NCI-H510A treated with DMSO at 0.1 percent for 48 hours (cell line): ENCODE results near the gene DHRS9.
"Not testable (repeated sequence)": the region's sequence is repeated elsewhere in the genome, so short reads cannot be mapped to it uniquely, and the experiment has no call there.

Experiments
- DNase-seq: peaks from one replicate; lab custom pipeline; 2025; lab: John Stamatoyannopoulos, UW

Gene DHRS9

DNA sequence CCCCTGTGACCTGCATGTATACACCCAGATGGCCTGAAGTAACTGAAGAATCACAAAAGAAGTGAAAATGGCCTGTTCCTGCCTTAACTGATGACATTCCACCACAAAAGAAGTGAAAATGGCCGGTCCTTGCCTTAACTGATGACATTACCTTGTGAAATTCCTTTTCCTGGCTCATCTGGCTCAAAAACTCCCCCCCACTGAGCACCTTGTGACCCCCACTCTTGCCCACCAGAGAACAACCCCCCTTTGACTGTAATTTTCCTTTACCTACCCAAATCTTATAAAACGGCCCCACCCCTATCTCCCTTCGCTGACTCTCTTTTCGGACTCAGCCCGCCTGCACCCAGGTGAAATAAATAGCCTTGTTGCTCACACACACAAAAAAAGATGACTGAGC, 67.1 kb downstream of the DHRS9 start:
- not testable (repeated sequence) for DNase-seq

DNA sequence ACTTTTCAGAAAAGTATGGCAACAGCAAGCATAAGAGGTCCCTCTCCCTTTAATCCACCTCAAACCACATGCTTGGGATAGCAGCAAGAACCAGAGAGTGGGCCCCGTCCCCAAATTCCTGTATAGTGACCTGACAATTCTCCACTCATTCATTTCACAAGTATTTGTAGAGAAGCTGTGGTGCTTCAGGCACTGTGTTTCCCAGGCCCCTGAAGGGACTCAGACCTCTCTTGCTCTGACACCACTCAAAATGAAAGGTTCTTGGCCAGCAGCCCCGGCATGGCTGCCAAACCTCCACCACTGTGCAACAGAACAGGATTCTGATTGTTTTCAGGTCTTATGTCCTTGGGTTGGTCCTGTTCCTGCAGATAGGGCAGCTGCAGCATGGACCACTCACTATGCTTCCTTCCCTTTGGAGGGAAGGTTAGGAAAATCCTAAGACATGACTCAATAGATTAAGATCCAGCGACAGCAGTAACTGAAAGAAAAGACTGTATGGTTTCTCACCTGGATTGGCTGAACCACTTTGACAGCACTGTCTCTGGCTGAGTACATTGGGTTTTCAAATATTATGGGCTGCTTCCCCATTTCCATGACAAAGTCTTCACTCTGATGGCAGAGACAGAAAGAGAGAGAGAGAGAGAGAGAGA, 67.6 kb downstream of the DHRS9 start:
- no peak for DNase-seq

DNA sequence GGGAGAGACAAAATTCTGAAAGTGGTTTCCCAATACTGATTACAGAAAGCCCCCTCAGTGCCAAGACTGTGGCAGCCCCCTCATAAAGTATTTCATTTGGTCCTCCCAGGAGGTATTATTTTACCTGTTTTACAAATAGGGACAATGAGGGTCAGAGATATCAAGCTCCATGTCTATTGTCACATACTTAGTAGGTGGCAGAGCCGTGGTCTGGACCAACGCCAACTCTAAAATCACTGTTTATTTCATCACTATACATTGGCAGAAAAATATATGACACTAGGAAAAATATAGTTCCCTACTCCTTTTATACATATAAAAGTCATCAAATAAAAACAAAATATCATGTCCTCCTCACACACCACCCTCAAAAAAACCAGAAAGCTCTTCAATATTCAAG, 68.6 kb downstream of the DHRS9 start:
- no peak for DNase-seq

DNA sequence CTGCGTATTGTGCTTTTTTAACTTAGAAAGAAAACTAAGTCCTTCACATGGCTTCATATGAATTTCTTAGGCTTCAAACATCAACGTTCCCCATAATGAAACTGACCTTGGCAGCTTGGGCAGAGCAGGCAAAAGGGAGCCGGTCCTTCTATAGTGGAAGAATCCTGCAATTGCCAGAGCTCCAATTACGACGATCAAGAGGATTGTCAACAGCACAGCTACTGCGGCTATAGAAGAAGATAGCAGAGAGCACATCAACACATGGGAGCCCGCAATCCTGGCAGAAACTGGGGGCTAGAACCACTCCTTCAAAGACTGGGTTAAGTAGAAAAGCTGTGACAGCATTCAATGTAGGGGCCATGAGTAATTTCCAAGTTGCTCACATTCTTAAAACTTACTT, 69.8 kb downstream of the DHRS9 start:
- DNase-seq, result peak; percentile 40

DNA sequence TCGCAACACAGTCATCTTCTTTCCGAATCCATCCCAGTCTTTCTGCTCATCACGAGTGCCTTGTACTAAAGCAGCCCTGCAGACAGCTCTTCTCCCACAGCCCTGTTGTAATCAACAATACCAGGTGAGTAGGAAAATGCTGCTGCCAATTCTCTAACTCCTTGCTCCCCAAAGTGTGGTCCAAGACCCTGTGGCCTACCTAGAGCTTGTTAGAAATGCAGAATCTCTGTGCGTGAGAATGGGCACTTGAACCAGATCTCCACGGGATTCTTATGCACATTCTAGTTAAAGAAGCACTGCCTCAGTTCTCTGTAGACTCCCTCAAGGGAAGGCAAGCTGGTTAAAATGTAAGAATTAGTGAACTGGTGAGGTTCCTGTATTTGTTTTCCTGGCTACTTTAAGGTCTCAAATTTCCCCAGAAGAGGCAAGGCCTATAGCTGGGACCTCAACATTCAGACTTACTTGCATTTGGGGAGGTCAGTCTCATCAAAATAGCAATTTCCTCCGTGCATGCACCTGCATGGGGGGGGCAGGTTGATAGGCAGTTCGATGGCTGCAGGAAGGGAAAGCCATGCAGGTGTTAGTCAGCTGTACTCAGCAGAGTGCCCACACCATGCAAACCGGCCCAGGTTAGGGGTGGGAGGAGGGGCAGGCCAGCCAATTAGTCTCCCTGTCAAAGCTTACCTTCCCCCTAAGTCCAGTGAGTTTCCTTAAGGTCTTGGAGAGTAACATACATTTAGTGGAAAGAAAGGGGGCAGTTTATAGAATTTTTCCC, 70.8 kb downstream of the DHRS9 start:
- DNase-seq, result no peak

DNA sequence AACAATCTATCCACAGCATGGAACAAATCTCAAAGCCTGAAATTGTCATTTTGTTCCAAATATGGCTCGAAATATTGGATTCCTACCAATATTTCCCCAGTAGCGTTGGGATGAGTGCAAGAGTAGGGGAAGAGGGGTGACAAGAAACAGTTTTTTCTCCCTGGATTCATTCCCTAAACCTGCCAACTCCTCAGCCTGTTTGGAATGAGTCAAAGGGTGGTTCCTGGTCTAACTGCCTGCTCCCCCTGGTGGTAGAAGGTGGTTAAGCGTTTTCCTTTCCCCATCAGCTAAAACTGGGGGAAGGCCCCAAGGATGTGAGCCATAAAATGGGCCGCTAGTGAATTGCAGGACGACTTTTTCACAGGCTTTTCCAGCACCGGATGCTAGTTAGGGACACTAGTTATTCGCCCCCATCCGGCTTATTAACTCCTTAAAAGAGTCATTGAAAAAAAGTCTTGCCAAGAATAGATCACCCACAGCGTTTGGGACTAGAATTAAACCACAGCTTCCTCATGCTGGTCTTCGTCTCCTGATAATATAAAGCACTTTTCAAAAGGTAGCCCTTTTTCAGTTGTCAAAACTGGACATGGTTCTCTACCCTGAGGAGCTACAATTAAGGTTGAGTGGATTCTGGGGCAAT, 72.5 kb downstream of the DHRS9 start:
- peak; percentile 2 for DNase-seq

DNA sequence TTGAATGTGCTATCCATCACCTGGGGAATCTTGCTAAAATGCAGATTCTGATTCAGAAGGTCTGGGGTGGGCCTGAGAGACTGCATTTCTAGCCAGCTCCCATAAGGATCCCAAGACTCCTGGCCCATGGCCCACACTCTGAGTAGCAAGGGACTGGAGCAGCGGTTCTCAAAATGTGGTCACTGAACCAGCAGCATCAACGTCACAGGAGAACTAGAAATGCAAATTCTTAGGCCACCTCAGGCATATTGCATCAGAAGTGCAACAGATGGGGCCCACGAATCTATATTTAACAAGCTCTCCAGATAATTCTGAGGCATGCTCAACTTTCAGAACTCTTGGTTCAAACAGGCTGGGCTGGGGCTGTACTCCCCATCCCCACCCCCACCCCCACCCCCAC, 74.6 kb downstream of the DHRS9 start:
- DNase-seq, result no peak
